ENCODE measurements around the gene RRM1.

DNA sequence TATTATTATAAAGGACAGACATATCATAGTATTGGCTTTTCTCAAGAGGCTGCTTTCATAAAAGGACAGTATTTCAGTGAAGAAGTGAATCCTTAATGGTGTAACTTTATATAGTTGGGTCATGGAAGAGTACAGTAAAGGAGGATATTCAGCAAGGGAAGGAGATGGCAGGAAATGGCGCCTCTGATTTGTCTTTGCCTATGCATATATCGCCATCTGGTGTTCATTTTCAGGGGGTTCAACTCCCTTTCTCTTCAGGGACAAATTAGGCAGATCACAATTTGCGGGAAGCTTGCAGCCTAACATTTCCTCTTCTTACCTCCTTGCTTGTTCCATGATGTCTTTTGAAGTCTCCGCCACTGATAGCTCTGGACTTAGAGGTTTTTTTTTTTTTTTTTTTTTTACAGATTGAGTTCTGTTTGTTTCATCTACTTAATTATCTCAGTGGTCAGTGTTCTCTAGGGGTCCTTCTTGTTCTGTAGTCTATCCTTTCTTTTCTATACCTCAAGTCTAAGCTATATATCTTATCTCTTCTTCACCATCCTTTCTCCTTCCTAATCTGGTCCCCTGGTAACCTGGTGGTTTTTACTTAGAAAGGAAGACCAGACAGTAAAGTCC, 21.8 kb upstream of the RRM1 start:
- TF ChIP-seq EHMT2 (IDR thresholded peaks at IDR 0.05) (no peak), JUND (IDR thresholded peaks at IDR 0.05; ENCODE audit: borderline replicate concordance, low read depth, low read length) (peak; percentile 48; the same call in 1 of the 2 replicates), JUND (tag; IDR thresholded peaks at IDR 0.05; ENCODE audit: borderline replicate concordance, low read depth, low read length) (no peak), CTCF (IDR thresholded peaks at IDR 0.05 in 2 of 3, conservative IDR thresholded peaks at IDR 0.05 in 1 of 3; ENCODE audit: insufficient read depth in 2 of 3, low read depth in 1 of 3, low read length in 3 of 3) (peak; percentile 78 to 89 (median 78)), ZNF717 (CRISPR knock-in tag; IDR thresholded peaks at IDR 0.05) (no peak), REST (IDR thresholded peaks at IDR 0.05; ENCODE audit: borderline replicate concordance) (peak; percentile 88), REST (CRISPR knock-in tag; IDR thresholded peaks at IDR 0.05; ENCODE audit: low read depth) (no peak), TRIM24 (IDR thresholded peaks at IDR 0.05) (no peak), CEBPG (CRISPR knock-in tag; IDR thresholded peaks at IDR 0.05) (no peak), CEBPG (tag; conservative IDR thresholded peaks at IDR 0.05 in 1 of 2, IDR thresholded peaks at IDR 0.05 in 1 of 2) (no peak)
